RPMI7951 (cell line): ENCODE measurements around the gene ZNF695. TPM values are rescaled to one million over a fixed set of nuclear protein-coding genes. Genes with fewer than 3 reads are reported as not detected.
"Not testable (repeated sequence)": the region's sequence is repeated elsewhere in the genome, so short reads cannot be mapped to it uniquely, and the experiment has no call there.

Experiments
- DNase-seq: peaks from one replicate; pipeline ENCODE4 v3.0.0-alpha.2; 2012; ENCODE audit warnings: low read depth
- total RNA-seq: library from RNA; depleted of rRNA; stranded (reverse); fragments of >200 nt; shearing (Covaris generic); gene quantifications from 2 replicates; pipeline ENCODE4 v1.2.3, GENCODE V29; 2014; rRNA removed

Gene ZNF695
- total RNA-seq, result 8.4 and 8.8 TPM in 2 replicates

- peak; percentile 96 for DNase-seq
These were observed at the start of gene ZNF695 for GRCh38 chr1:247007511-247008405. Gene ZNF695 (minus strand): TSS chr1:247008057. CDS start chr1:247007908, 149 bp downstream.

- DNase-seq, result no peak
These were observed 48.2 kb upstream of the ZNF695 start for GRCh38 chr1:247056071-247056470.

DNA sequence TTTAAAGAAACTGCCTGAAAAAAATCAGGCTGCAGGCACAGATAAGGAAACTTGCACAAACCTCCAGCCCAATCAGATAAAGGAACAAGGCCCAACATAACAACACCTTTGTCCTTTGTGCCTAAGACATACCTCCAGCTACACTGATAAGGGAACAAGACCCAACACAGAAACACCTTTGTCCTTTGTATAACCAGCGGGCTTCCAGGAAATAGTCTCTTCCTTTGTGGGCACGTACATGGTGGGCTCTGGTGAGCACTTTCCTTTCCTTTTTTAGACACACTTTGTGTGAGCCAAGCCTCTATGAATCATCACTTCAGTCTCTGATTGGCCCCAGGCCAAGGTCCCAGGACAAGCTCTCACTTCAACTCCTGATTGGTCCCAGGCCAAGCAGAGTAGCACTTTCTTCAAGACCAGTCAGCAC, 47.1 kb upstream of the ZNF695 start:
- DNase-seq, result peak; percentile 86

GRCh38 chr1:247047702-247048101, 39.8 kb upstream of the ZNF695 start:
- DNase-seq, result no peak

DNA sequence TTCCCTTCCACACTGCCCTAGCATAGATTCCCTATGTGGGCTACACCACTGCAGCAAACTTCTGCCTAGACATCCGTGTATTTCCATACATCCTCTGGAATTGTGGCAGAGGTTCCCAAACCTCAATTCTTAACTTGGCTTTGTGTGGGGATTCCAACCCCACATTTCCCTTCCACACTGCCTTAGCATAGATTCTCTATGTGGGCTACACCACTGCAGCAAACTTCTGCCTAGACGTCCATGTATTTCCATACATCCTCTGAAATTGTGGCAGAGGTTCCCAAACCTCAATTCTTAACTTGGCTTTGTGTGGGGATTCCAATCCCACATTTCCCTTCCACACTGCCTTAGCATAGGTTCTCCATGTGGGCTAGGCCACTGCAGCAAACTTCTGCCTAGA, 39.4 kb upstream of the ZNF695 start:
- no peak for DNase-seq

DNA sequence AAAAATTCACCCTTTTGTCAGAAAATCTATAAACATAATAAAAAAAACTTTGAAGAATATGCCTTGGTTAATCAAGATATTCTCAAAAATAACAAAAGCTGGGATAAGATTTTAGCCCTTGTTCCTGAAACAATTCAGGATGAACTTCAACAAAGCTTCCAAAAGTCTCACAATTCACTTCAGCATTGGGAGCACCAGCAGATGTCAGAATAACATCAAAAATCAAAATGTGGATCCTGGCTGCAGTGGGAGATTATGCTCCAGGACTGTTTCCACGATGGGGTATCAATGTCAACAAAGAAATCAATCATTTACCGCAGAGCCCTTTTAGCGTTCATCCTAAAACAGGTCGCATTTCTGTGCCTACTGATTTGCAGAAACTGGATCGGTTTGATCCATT, 35.5 kb upstream of the ZNF695 start:
- no peak for DNase-seq

DNA sequence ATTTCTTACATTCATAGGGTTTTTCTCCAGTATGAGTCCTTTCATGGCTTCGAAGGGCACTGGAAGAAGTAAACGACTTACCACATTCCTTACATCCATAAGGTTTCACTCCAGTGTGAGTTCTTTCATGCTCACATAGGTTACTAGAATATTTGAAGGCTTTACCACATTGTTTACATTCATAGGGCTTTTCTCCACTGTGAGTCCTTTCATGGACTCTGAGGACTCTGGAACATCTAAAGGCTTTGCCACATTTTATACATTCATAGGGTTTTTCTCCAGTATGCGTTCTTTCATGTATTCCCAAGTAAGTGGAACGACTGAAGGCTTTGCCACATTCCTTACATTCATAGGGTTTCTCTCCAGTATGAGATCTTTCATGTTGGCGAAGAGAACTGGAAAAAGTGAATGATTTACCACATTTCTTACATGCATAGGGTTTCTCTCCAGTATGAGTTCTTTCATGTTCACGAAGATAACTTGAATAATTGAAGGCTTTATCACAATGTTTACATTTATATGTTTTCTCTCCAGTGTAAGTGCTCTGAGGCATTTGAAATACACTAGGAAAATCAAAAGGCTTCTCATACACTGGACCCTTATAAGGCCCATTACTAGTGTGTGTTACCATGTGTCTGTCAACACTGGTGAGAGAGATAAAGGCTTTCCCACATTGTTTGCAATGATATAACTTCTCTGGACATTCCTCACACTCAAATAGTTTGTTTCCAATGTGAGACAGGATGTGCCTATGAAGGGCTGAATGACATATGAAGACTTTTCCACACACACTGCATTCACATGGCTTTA, 29.9 kb upstream of the ZNF695 start:
- DNase-seq, result no peak

DNA sequence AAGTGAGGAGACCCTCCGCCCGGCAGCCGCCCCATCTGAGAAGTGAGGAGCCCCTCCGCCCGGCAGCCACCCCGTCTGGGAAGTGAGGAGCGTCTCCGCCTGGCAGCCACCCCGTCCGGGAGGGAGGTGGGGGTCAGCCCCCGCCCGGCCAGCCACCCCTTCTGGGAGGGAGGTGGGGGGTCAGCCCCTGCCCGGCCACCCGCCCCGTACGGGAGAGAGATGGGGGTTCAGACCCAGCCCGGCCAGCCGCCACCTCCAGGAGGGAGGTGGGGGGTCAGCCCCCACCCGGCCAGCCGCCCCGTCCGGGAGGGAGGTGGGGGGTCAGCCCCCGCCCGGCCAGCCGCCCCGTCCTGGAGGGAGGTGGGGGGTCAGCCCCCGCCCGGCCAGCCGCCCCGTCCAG, 24.4 kb upstream of the ZNF695 start:
- DNase-seq, result not testable (repeated sequence)

- DNase-seq, result not testable (repeated sequence)
These were observed 16.8 kb upstream of the ZNF695 start for GRCh38 chr1:247024658-247025057.

DNA sequence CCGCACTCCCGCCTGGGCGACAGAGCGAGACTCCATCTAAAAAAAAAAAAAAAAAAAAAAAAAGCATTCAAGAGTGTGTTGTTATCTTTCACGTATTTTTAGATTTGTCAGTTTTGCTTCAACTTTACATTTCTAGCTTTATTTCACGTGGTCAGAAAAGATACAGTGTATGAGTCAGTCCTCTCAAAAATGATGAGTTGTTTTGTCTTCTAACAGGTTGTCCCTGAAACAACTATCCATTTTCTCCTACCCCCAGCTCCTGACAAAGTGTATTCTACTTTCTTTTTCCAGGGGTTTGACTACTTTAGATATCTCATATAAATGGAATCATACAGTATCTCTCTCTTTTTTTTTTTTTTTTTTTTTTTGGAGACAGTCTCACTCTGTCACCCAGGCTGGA, 5.5 kb upstream of the ZNF695 start:
- DNase-seq, result no peak

DNA sequence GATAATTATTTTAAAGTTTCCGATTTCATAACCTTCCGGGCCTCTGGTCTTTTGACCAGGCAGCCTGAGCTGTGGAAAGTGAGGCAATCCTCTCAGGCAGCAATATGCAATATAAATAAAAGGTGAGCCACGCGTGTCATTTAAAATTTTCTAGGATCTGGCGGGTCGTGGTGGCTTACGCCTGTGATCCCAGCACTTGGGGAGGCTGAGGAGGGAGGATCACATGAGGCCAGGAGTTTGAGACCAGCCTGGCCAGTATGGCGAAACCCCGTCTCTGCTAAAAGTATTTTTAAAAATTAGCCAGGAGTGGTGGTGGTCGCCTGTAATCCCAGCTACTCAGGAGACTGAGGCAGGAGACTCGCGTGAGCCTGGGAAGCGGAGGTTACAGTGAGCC, 546 bp upstream of the ZNF695 start:
- DNase-seq, result no peak

DNA sequence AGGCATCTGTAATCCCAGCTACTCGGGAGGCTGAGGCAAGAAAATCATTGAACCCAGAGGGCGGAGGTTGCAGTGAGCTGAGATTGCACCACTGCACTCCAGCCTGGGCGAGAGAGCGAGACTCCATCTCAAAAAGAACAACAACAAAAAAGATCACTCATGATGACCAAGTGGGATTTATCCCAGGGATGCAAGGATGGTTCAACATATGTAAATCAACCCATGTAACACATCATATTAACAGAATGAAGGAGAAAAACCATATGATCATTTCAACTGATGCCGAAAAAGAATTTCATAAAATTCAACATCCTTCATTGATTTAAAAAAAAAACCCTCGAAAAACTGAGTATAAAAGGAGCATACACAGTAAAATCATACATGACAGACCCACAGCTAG, 3.8 kb downstream of the ZNF695 start:
- not testable (repeated sequence) for DNase-seq

GRCh38 chr1:246989901-246990300, 18.0 kb downstream of the ZNF695 start:
- DNase-seq, result no peak

- no peak for DNase-seq
These were observed 19.5 kb downstream of the ZNF695 start for GRCh38 chr1:246988316-246988715.

- DNase-seq, result no peak
These were observed 20.7 kb downstream of the ZNF695 start for GRCh38 chr1:246987083-246987690.

DNA sequence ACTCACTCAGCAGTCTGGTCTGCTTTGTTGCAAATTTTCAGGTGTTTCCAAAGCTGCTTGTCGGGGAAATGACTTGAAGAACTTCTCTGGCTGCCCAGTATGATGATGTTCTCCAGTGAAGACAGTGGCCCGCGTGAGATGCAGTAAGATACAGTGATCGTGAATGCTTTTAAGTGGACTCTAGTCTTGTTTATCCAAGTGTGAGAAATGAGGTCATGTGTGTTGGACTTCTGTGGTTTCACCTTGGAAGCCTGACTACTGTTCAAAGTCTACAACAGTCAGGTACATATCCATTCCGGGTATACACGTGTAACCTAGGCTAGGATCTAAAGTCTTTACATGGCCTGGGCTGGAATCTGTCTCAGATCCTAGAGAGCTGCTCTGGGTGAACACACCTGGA, 29.1 kb downstream of the ZNF695 start:
- DNase-seq, result no peak

DNA sequence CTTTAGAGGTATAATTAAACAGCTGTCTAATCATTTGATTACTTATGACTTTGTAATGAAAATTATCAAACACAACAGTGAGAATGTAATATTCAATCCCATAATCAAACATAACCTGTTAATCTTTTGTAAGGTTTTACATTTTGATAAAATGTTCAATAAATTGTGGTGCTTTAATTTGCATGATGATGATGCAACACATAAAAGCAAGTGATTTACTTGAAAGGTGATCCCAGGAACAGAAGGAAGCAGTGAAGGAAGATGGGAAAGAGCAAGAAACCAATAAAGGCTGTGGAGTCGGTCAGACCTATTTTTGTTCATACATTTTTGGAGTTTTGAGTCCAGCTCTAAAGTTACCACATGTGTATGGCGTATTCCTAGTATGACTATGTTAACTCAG, 29.6 kb downstream of the ZNF695 start:
- no peak for DNase-seq

- no peak for DNase-seq
These were observed 35.9 kb downstream of the ZNF695 start for GRCh38 chr1:246971969-246972368.

DNA sequence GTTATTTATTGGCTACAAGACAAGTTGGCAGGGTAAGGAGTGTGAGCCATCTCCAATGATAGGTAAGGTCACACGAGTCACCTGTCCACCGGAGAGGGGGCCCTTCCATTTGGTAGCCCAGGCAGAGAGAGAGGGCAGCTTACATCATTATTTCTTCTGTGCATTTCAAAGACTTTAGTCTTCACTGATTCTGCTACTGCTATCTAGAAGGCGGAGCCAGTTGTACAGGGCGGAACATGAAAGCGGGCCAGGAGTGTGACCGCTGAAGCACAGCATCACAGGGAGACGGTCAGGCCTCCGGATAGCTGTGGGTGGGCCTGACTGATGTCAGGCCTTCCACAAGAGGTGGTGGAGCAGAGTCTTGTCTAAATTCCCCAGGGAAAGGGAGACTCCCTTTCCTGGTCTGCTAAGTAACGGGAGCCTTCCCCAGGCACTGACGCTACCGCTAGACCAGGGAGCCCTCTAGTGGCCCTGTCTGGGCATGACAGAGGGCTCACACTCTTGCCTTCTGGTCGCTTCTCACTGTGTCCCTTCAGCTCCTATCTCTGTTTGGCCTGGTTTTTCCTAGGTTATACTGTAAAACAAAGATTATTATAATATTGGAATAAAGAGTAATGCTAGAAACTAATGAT, 36.7 kb downstream of the ZNF695 start:
- peak; percentile 55 for DNase-seq

- DNase-seq, result no peak
These were observed 38.2 kb downstream of the ZNF695 start for GRCh38 chr1:246969621-246970020.

GRCh38 chr1:246966502-246966901, 41.4 kb downstream of the ZNF695 start:
- DNase-seq, result no peak
